A673 (cell line): ENCODE results near the gene SEZ6L2. TPM values are rescaled to one million over a fixed set of nuclear protein-coding genes. Genes with fewer than 3 reads are reported as not detected.
A peak's percentile ranks its signal among the peaks of the same experiment; 100 is the strongest.

ENCODE experiments used
- BruUV-seq: library from RNA; stranded (reverse); fragments of 400-500 nt; replicated peaks from 2 replicates; lab custom pipeline; 2021; lab: Mats Ljungman, UMichigan
- CTCF ChIA-PET: fragments of 300-600 bp; sonication (Branson Sonifier 250); formaldehyde crosslinking; loops from one replicate; lab custom pipeline; 2022; ENCODE audit warnings: antibody characterized with exemption; lab: Charles Lee
- POLR2A ChIA-PET: fragments of 300-600 bp; sonication (Branson Sonifier 250); formaldehyde crosslinking; loops from one replicate; lab custom pipeline; 2022; ENCODE audit warnings: antibody characterized with exemption; ENCODE audit not compliant: low non-redundant PET; lab: Charles Lee
- DNase-seq: peaks from one replicate; pipeline ENCODE4 v3.0.0-alpha.2; 2015; ENCODE audit warnings: low spot score
- H3K27ac ChIP-seq: fragments of 200-600 bp; sonication (generic); 2 replicates; pipeline ENCODE4 v1.5.1; 2016; ENCODE audit warnings: mixed run types, low read depth, mild to moderate bottlenecking, mixed read lengths, antibody characterized with exemption, low read length; ENCODE audit not compliant: poor library complexity, severe bottlenecking
- H3K27me3 ChIP-seq: fragments of 200-600 bp; sonication (generic); replicated peaks from 2 replicates; pipeline ENCODE4 v1.6.1; 2017; ENCODE audit warnings: mixed run types, low read depth, mild to moderate bottlenecking, mixed read lengths, antibody characterized with exemption, low read length; ENCODE audit not compliant: insufficient read depth, poor library complexity
- H3K36me3 ChIP-seq: fragments of 200-600 bp; sonication (generic); 2 replicates; pipeline ENCODE4 v1.6.1; 2016; ENCODE audit warnings: mixed run types, mild to moderate bottlenecking, mixed read lengths, antibody characterized with exemption, low read length; ENCODE audit not compliant: insufficient read depth, poor library complexity, severe bottlenecking
- H3K4me1 ChIP-seq: fragments of 200-600 bp; sonication (generic); 2 replicates; pipeline ENCODE4 v1.6.1; 2017; ENCODE audit warnings: mixed run types, mild to moderate bottlenecking, mixed read lengths, antibody characterized with exemption, low read length; ENCODE audit not compliant: insufficient read depth, poor library complexity, severe bottlenecking
- H3K4me3 ChIP-seq: fragments of 200-600 bp; sonication (generic); 2 replicates; pipeline ENCODE4 v1.5.1; 2016; ENCODE audit warnings: low read depth, mixed run types, mild to moderate bottlenecking, mixed read lengths, low read length; ENCODE audit not compliant: poor library complexity, severe bottlenecking
- H3K9me3 ChIP-seq: fragments of 200-600 bp; sonication (generic); 2 replicates; pipeline ENCODE4 v1.6.1; 2016; ENCODE audit warnings: mixed run types, low read depth, mild to moderate bottlenecking, mixed read lengths, antibody characterized with exemption, low read length; ENCODE audit not compliant: poor library complexity, severe bottlenecking
- CTCF ChIP-seq: fragments of 300-800, 200-600 bp; sonication (generic); conservative IDR thresholded peaks from 2 replicates; pipeline ENCODE4 v1.5.1; 2017; ENCODE audit warnings: low read depth, mild to moderate bottlenecking, antibody characterized with exemption, low read length, moderate library complexity, mixed read lengths
- EZH2 ChIP-seq: fragments of 200-600 bp; sonication (generic); IDR thresholded peaks from 2 replicates; pipeline ENCODE4 v1.6.1; 2017; ENCODE audit warnings: borderline replicate concordance, low read depth, mild to moderate bottlenecking, mixed read lengths, antibody characterized with exemption, low read length; ENCODE audit not compliant: poor library complexity, severe bottlenecking
- intact Hi-C: fragments of 100-400 bp; cut with micrococcal nuclease; formaldehyde crosslinking; loops from one replicate; pipeline ENCODE4 v1.10.0; 2022; ENCODE audit not compliant: unreplicated experiment
- total RNA-seq: library from RNA; stranded (reverse); gene quantifications from 2 replicates; pipeline ENCODE4 v1.2.3, GENCODE V29; 2021

The SEZ6L2 gene
- total RNA-seq, 1 experiment from 2014 or later: 7.0 TPM

GRCh38 chr16:29868396-29869009, 30.8 kb downstream of the SEZ6L2 start:
- BruUV-seq: no TSS peak
- POLR2A ChIA-PET: no interaction called here
- no peak for TF ChIP-seq CTCF
- Histone ChIP-seq H3K4me1 (peaks cover 4% of the 10 kb centered on the region), H3K9me3 (no peaks in the 10 kb centered on the region), H3K27ac (no peak overlapping the region), H3K4me3 (no peak overlapping the region), H3K27me3 (no peaks in the 10 kb centered on the region), H3K36me3 (no peaks in the 10 kb centered on the region)
- intact Hi-C loops: loop anchor here (10.0 kb wide), 1 partner anchor 54 kb away; the partner anchor contains the start of genes PAGR1 and PRRT2
- CTCF ChIA-PET: interaction anchor here (1.0 kb wide), 1 partner anchor 20 kb away, joined by 7 read pairs; no protein-coding TSS in a partner anchor
- DNase-seq: no peak

GRCh38 chr16:29864205-29864604, 35.1 kb downstream of the SEZ6L2 start:
- ChIA-PET POLR2A (interaction anchor here (0.7 kb wide), 1 partner anchor 169 kb away, joined by 4 read pairs; no protein-coding TSS in a partner anchor), CTCF (no interaction called here)
- peaks cover 4% of the 10 kb centered on the region for H3K4me1 ChIP-seq
- intact Hi-C loops: loop anchor here (10.0 kb wide), 1 partner anchor 49 kb away; the partner anchor contains the start of genes PAGR1 and PRRT2
- no peak overlapping the region for H3K27ac ChIP-seq
- H3K9me3 ChIP-seq: no peaks in the 10 kb centered on the region
- H3K4me3 ChIP-seq: no peak overlapping the region
- no peak for TF ChIP-seq CTCF
- DNase-seq: no peak
- H3K27me3 ChIP-seq: no peaks in the 10 kb centered on the region
- BruUV-seq: no TSS peak
- H3K36me3 ChIP-seq: peaks cover 6% of the 10 kb centered on the region

- ChIA-PET POLR2A (no interaction called here), CTCF (interaction anchor here (0.5 to 1.1 kb wide), 3 partner anchors 15 to 148 kb away, joined by 6 to 7 read pairs (median 7); partner anchors contain the start of gene MAZ)
- Histone ChIP-seq H3K4me1 (peaks cover 4% of the 10 kb centered on the region), H3K4me3 (peak overlapping the region; percentile 96), H3K27ac (peak overlapping the region; percentile 99), H3K9me3 (no peaks in the 10 kb centered on the region), H3K36me3 (peaks cover 11% of the 10 kb centered on the region), H3K27me3 (no peaks in the 10 kb centered on the region)
- TF ChIP-seq EZH2 (no peak), CTCF (0 out of 2 replicates have a peak, but pooled peaks have one; percentile 1)
- intact Hi-C loops: loop anchor here (2.0 to 10.0 kb wide), 2 partner anchors 49 to 99 kb away; partner anchors contain the start of genes PAGR1, PRRT2 and TMEM219
- no peak for DNase-seq
- BruUV-seq: no TSS peak
Observed at GRCh38 chr16:29863669-29863984, 35.7 kb downstream of the SEZ6L2 start.
